GM12891 (cell line): ENCODE measurements around the gene STARD8.

Experiments
- PAX5 ChIP-seq: IDR thresholded peaks from 2 replicates; pipeline ENCODE4 v1.6.1; 2011; ENCODE audit warnings: low read length, moderate library complexity, mild to moderate bottlenecking; ENCODE audit not compliant: insufficient read depth, severe bottlenecking
- POLR2A ChIP-seq: IDR thresholded peaks from 2 replicates; pipeline ENCODE4 v1.6.1; 2011; ENCODE audit warnings: low read depth, low read length, control low read depth
- POLR2AphosphoS5 ChIP-seq: IDR thresholded peaks from 2 replicates; pipeline ENCODE4 v1.6.1; 2011; ENCODE audit warnings: low read depth, low read length, control low read depth
- POU2F2 ChIP-seq: IDR thresholded peaks from 2 replicates; pipeline ENCODE4 v1.6.1; 2011; ENCODE audit warnings: low read depth, mild to moderate bottlenecking, control low read depth, low read length, moderate library complexity
- SPI1 ChIP-seq: IDR thresholded peaks from 2 replicates; pipeline ENCODE4 v1.6.1; 2011; ENCODE audit warnings: low read depth, low read length, control low read depth
- TAF1 ChIP-seq: IDR thresholded peaks from 2 replicates; pipeline ENCODE4 v1.6.1; 2011; ENCODE audit warnings: low read depth, low read length, control low read depth

DNA sequence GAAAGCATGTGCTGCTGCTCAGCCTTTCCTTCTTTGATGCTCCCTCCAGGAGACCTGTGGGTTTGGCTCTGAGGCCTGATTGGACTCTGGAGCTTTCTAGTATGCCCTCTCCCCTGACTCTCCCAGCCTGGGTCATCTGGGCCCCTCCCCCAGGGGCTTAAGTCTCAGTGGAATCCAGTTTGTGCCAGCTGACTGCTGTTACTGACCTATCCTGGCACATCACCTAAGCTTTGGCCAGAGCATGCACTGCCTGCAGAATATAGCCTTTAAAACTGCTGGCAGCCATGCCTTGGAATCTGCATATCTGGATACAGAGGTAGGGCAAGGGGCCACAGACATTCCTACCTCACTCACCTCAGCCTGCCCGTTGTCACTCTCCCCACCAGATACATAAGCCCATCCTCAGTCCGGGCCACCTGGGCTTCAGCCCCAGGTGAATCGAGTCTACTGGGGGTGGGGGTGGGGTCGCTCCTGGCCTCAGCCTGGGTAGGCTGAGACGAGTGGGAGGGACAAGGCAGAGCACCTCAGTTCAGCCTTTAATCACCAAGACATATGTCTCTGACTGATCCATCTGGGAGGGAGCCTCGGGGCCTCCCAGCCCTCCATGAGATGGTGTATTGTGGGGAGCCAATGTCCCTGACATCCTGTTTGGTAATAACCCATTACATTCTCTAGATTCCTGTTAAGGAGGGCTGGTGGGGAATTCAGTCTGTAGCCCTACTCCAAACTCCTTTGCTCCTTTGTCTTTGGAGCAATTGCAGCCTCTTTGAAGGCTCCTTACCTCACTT lies 61.2 kb downstream of the STARD8 start:
- TF ChIP-seq POLR2A, result no peak
- TF ChIP-seq TAF1, result no peak
- TF ChIP-seq PAX5, result no peak
- TF ChIP-seq POLR2AphosphoS5, result no peak
- TF ChIP-seq SPI1, result no peak
- TF ChIP-seq POU2F2, result no peak
